Activated T-cell treated with anti-CD3 and anti-CD28 coated beads, Interleukin-2, amount 50 U/mL, for 72 hours (primary cell): ENCODE measurements around the gene HSPB2. TPM values are rescaled to one million over a fixed set of nuclear protein-coding genes. Genes with fewer than 3 reads are reported as not detected.

Source experiments
- ATAC-seq, 2 donors: fragments of 150-1000 bp; cut with Tn5 transposase; replicated peaks in 1 of 2; 2 replicates each; pipeline ENCODE4 v1.10.0; 2021; ENCODE audit warnings: moderate library complexity in 2 of 2, mild to moderate bottlenecking in 1 of 2
- DNase-seq, 2 donors: peaks; one replicate each; pipeline ENCODE4 v3.0.0; 2021 to 2022; ENCODE audit warnings: mixed read lengths in 1 of 2
- H3K27ac Mint-ChIP-seq: one replicate; pipeline ENCODE4 v1.8.0; 2022; ENCODE audit warnings: mild to moderate bottlenecking, moderate library complexity, mixed read lengths
- H3K27me3 Mint-ChIP-seq: one replicate; pipeline ENCODE4 v1.8.0; 2022; ENCODE audit warnings: low read depth, mixed read lengths
- H3K36me3 Mint-ChIP-seq, 2 donors: one replicate each; pipeline ENCODE4 v1.8.0; 2022; ENCODE audit warnings: mixed read lengths in 2 of 2, mild to moderate bottlenecking in 1 of 2; ENCODE audit not compliant: insufficient read depth in 2 of 2
- H3K4me1 Mint-ChIP-seq: one replicate; pipeline ENCODE4 v1.8.0; 2022; ENCODE audit warnings: low read depth, mixed read lengths
- H3K4me3 Mint-ChIP-seq, 2 donors: one replicate each; pipeline ENCODE4 v1.8.0; 2022; ENCODE audit warnings: mild to moderate bottlenecking in 2 of 2, mixed read lengths in 2 of 2, moderate library complexity in 2 of 2
- H3K9me3 Mint-ChIP-seq, 2 donors: one replicate each; pipeline ENCODE4 v1.8.0; 2022; ENCODE audit warnings: mixed read lengths in 2 of 2
- total RNA-seq, 2 donors: library from RNA; stranded (reverse); gene quantifications; one replicate each; pipeline ENCODE4 v1.2.3, GENCODE V29; 2022

The HSPB2 gene
- total RNA-seq, 2 donors from 2014 or later = 0.19 TPM; not detected in 1

GRCh38 chr11:111947143-111947542, 34.6 kb downstream of the HSPB2 start:
- no peak for DNase-seq
- ATAC-seq = no peak
- H3K4me3 Mint-ChIP-seq = no peak overlapping the region
- H3K9me3 Mint-ChIP-seq = no peaks in the 10 kb centered on the region
- no peaks in the 10 kb centered on the region for H3K27me3 Mint-ChIP-seq
- peaks cover 51% of the 10 kb centered on the region for H3K4me1 Mint-ChIP-seq
- H3K27ac Mint-ChIP-seq = no peak overlapping the region
- peaks cover 6 to 21% of the 10 kb centered on the region in 2 donors for H3K36me3 Mint-ChIP-seq

GRCh38 chr11:111949519-111950426, 37.2 kb downstream of the HSPB2 start:
- peaks cover 31% of the 10 kb centered on the region for H3K4me1 Mint-ChIP-seq
- H3K27ac Mint-ChIP-seq = peak overlapping the region; percentile 21
- no peaks in the 10 kb centered on the region for H3K27me3 Mint-ChIP-seq
- ATAC-seq = no peak
- peaks cover 6 to 19% of the 10 kb centered on the region in 2 donors for H3K36me3 Mint-ChIP-seq
- H3K9me3 Mint-ChIP-seq = no peaks in the 10 kb centered on the region
- no peak for DNase-seq
- peak overlapping the region; percentile 1 to 12 for H3K4me3 Mint-ChIP-seq

DNA sequence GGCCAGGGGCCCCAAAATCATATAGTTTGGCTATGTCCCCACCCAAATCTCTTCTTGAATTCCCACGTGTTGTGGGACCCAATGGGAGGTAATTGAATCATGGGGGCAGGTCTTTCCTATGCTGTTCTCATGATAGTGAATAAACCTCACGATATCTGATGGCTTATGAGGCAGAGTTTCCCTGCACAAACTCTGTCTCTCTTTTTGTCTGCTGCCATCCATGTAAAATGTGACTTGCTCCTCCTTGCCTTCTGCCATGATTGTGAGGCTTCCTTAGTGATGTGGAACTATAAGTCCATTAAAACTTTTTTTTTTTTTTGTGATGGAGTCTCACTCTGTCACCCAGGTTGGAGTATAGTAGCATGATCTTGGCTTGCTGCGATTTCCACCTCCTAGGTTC, 39.0 kb downstream of the HSPB2 start:
- Mint-ChIP-seq H3K27me3 (no peaks in the 10 kb centered on the region), H3K27ac (no peak overlapping the region), H3K36me3 (peaks cover 6 to 21% of the 10 kb centered on the region in 2 donors), H3K4me3 (no peak overlapping the region), H3K4me1 (peaks cover 20% of the 10 kb centered on the region), H3K9me3 (no peaks in the 10 kb centered on the region)
- ATAC-seq = no peak
- DNase-seq = no peak

DNA sequence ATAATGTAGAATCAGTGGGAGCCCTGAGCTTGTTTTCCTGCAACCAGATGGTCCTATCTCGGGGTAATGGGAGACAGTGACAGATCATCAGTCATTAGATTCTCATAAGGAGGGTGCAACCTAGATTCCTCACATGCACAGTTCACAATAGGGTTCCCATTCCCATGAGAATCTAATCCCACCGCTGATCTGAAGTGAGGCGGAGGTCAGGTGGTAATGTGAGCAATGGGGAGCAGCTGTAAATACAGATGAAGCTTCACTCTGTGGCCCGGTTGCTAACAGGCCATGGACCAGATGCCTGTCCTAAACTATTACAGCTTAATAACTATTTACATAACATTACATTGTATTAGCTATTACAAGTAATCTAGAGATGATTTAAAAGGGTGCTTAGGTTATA, 41.6 kb downstream of the HSPB2 start:
- no peak for DNase-seq
- no peak for ATAC-seq
- Mint-ChIP-seq H3K4me1 (peaks cover 9% of the 10 kb centered on the region), H3K27ac (no peak overlapping the region), H3K4me3 (no peak overlapping the region), H3K27me3 (no peaks in the 10 kb centered on the region), H3K9me3 (no peaks in the 10 kb centered on the region), H3K36me3 (peaks cover 2 to 21% of the 10 kb centered on the region in 2 donors)

DNA sequence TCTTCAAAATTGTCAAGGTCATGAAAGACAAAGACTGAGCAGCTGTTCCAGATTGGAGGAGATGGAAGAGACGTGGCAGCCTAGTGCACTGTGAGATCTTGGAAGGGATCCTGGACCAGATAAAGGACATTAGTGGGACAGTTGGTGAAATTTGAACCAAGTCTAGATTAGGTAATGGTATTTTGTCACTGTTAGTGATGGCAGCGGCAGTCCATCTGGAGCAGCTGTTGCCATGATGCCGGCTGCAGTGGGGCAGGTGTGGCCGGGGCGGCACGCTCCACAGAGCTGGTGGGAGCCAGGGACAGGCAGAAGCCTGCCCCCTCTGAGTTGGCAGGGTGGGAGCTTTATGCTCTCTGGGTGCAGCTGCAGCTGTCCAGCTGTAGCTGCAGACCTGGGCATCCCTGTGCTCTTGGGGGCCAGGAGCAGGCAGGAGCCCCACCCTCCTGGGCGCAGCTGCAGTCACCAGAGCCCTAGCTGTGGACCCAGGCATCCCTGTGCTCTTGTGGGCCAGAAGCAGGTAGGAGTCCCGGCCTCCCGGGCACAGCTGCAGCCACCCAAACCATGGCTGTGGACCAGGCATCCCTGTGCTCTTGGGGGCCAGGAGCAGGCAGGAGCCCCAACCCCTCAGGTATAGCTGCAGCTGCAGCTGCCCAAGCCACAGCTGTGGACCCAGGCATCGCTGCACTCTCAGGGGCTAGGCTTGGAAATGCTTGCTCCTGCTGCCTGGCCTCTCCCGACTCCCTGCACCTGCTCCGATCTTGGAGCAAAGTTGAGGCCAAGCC, 45.3 kb downstream of the HSPB2 start:
- ATAC-seq (no peak), DNase-seq (no peak)
- Mint-ChIP-seq H3K27me3 (no peaks in the 10 kb centered on the region), H3K36me3 (peaks cover 0 to 8% of the 10 kb centered on the region in 2 donors), H3K4me1 (peaks cover 19% of the 10 kb centered on the region), H3K27ac (no peak overlapping the region), H3K9me3 (no peaks in the 10 kb centered on the region), H3K4me3 (no peak overlapping the region)

- H3K4me3 Mint-ChIP-seq = no peak overlapping the region
- peaks cover 0 to 4% of the 10 kb centered on the region in 2 donors for H3K36me3 Mint-ChIP-seq
- peaks cover 31% of the 10 kb centered on the region for H3K4me1 Mint-ChIP-seq
- ATAC-seq (no peak), DNase-seq (no peak)
- no peaks in the 10 kb centered on the region for H3K27me3 Mint-ChIP-seq
- no peaks in the 10 kb centered on the region for H3K9me3 Mint-ChIP-seq
- H3K27ac Mint-ChIP-seq = no peak overlapping the region
Observed at GRCh38 chr11:111960916-111961315, 48.4 kb downstream of the HSPB2 start.

- peak overlapping the region; percentile 75 for H3K27ac Mint-ChIP-seq
- peaks cover 0 to 4% of the 10 kb centered on the region in 2 donors for H3K36me3 Mint-ChIP-seq
- no peak for DNase-seq
- peaks cover 31% of the 10 kb centered on the region for H3K4me1 Mint-ChIP-seq
- no peaks in the 10 kb centered on the region for H3K27me3 Mint-ChIP-seq
- ATAC-seq = no peak
- no peaks in the 10 kb centered on the region for H3K9me3 Mint-ChIP-seq
- H3K4me3 Mint-ChIP-seq = no peak overlapping the region
Observed at GRCh38 chr11:111961389-111962300, 49.1 kb downstream of the HSPB2 start.

Other genes with a start within 250 kb of the HSPB2 start
- gene PPP2R1B, start 146.3 kb upstream of the HSPB2 start, total RNA-seq = 10 to 100 TPM; 29.6 to 34.7 TPM
- gene ALG9, start 41.2 kb upstream of the HSPB2 start, total RNA-seq = 10 to 100 TPM; 46.1 to 52.5 TPM
- gene FDXACB1, start 33.6 kb upstream of the HSPB2 start, total RNA-seq = 1 to 10 TPM; 2.8 to 4.9 TPM
- gene CFAP68, start 33.2 kb upstream of the HSPB2 start, total RNA-seq = 10 to 100 TPM; 24.9 to 32.6 TPM
- gene CRYAB, start 964 bp upstream of the HSPB2 start, total RNA-seq = not detected
- not detected for gene C11orf52, start 6.2 kb downstream of the HSPB2 start, total RNA-seq
- gene DIXDC1, start 24.6 kb downstream of the HSPB2 start, total RNA-seq = 10 to 100 TPM; 14.8 to 24.7 TPM
- 10 to 100 TPM; 27.2 to 31.6 TPM for gene DLAT, start 112.7 kb downstream of the HSPB2 start, total RNA-seq
- gene PIH1D2, start 161.3 kb downstream of the HSPB2 start, total RNA-seq = under 1 TPM; 0.36 to 0.39 TPM
- 10 to 100 TPM; 23.7 to 28.7 TPM for gene NKAPD1, start 161.6 kb downstream of the HSPB2 start, total RNA-seq
- gene TIMM8B, start 174.0 kb downstream of the HSPB2 start, total RNA-seq = 10 to 100 TPM; 24.2 to 34.1 TPM
- 100 to 1,000 TPM in 1 of 2 donors, 10 to 100 TPM in 1; 96.9 to 135 TPM for gene SDHD, start 174.1 kb downstream of the HSPB2 start, total RNA-seq